Loucy (cell line): ENCODE measurements around the gene DCHS2.

Source experiments
- EZH2phosphoT487 ChIP-seq: fragments of 200-600 bp; IDR thresholded peaks from 2 replicates; pipeline ENCODE4 v1.6.1; 2018; ENCODE audit warnings: antibody characterized with exemption, mild to moderate bottlenecking, moderate library complexity, borderline replicate concordance
- TF ChIP-seq, protein P1 (sequence below): fragments of 200-600 bp; sonication (generic); conservative IDR thresholded peaks from 2 replicates; pipeline ENCODE4 v1.5.1; 2014; ENCODE audit warnings: mild to moderate bottlenecking, antibody characterized with exemption, low read length

DNA sequence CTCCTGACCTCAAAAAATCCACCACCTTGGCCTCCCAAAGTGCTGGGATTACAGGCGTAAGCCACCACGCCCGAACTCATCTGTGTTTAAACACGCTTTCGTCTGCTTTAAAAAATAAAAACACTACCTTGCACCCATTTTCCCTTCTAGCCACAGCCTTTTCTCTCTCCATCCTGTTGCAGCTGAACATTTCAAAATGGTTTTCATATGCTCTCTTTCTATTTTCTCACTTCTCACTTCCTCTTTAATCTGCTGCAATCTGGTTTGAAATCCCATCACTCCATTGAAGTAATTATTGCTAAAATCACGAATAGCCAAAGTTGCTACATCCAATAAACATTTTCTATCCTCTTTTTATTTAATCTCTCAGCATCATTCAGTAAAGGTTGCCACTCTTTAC, 70.0 kb downstream of the DCHS2 start:
- TF ChIP-seq, protein P1, sequence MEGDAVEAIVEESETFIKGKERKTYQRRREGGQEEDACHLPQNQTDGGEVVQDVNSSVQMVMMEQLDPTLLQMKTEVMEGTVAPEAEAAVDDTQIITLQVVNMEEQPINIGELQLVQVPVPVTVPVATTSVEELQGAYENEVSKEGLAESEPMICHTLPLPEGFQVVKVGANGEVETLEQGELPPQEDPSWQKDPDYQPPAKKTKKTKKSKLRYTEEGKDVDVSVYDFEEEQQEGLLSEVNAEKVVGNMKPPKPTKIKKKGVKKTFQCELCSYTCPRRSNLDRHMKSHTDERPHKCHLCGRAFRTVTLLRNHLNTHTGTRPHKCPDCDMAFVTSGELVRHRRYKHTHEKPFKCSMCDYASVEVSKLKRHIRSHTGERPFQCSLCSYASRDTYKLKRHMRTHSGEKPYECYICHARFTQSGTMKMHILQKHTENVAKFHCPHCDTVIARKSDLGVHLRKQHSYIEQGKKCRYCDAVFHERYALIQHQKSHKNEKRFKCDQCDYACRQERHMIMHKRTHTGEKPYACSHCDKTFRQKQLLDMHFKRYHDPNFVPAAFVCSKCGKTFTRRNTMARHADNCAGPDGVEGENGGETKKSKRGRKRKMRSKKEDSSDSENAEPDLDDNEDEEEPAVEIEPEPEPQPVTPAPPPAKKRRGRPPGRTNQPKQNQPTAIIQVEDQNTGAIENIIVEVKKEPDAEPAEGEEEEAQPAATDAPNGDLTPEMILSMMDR, result no peak
- TF ChIP-seq EZH2phosphoT487, result no peak
